HPDE6-E6E7 (cell line): ENCODE measurements around the gene DELE1.

ENCODE experiments used
- DNase-seq: peaks from one replicate; pipeline ENCODE4 v3.0.0; 2011; ENCODE audit warnings: missing footprints; ENCODE audit errors: extremely low spot score

DELE1 gene

DNA sequence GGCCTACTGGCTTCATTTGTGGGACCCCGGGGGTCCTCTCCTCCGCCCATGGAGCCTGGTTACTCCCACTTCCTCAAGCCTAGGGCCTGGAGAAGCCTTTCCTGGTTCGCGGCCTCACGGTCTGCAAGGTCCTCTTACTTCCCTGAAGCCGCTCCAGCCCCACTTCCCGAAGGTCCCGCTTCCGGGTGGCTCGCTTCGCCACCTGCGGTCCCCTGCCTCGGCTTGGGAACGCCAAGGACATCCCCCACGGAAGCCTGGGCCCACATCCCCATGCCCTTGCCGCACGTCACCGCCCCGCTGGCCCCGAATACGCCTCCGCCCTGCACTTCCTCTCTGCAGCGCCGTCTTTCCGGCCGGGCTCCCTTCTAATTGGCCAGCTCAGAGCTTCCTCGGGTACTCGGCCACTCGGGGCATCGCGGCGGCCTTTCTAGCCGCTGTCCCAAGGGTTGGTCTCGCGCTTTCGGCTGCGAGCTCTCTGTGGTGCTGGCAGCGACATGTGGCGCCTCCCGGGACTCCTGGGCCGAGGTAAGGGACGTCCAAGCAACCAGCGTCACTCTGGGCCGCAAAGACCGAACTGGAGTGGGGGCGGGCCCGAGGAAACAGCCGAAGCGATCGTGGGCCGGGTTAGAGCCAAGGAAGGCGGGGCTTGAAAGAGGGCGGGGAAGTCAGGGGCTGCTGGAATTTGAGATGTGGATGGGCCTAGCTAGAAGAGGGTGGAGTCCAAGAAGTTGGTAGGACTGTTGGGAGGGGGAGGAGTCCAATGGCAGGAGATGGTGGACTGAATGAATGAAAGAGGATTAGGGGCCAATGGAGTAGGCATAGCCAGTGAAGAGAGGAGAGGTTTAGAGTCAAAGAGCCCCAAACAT lies at the start of gene DELE1:
DELE1 (plus strand) TSS at position 424 of the 866 bp plus-strand sequence; CDS start at position 495, 71 bp downstream.
- peak; percentile 97 for DNase-seq

DNA sequence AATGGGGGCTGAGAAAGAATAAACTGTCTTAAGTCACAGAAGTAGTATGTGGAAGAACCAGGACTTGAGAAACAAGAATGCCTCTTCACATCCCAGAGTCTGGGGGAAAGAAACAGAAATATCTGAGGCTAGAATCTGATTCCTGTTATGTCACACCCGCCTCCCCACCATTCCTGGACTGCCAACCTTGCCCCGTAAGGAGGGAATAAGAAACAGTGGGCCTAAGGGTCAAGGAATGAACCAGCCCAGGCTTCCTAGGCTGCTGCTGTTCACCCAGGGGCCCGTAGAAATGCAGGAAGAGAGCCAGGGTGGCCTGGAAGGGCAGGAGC lies 49.8 kb upstream of the DELE1 start:
- no peak for DNase-seq

- DNase-seq: no peak
Measured at GRCh38 chr5:141874262-141874964, 49.3 kb upstream of the DELE1 start.

DNA sequence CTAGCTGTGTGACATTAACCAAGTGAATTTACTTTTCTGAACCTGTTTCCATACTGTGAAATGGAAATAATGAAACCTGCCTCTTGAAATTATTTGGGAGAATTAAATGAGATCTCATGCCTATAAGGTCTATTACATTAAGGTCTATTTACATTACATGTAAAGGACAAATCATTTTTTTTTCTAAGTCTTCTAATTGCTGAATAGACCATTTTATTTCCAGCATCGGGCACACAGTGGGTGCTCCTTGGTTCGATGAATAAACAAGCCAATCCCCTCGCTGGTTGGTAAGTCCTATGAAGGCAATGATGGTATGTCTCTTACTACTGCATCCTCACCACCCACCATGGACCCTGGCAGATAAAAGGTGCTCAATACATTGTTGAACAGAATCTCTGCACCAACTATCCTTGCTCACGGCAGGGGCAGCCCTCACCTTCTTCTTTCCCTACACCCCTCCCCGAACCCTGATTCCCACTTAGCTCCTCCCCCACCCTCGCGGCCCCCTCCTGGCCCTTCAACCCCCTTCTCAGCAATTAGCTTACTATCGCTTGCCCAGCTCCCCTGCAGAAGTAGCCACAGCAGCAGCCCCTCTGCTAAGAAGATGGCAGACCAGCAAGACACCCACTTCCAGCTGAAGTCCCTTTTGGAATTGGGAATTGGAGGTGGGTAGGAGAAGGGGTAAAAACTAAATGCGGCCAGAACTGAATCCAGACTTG lies 48.5 kb upstream of the DELE1 start:
- no peak for DNase-seq

DNA sequence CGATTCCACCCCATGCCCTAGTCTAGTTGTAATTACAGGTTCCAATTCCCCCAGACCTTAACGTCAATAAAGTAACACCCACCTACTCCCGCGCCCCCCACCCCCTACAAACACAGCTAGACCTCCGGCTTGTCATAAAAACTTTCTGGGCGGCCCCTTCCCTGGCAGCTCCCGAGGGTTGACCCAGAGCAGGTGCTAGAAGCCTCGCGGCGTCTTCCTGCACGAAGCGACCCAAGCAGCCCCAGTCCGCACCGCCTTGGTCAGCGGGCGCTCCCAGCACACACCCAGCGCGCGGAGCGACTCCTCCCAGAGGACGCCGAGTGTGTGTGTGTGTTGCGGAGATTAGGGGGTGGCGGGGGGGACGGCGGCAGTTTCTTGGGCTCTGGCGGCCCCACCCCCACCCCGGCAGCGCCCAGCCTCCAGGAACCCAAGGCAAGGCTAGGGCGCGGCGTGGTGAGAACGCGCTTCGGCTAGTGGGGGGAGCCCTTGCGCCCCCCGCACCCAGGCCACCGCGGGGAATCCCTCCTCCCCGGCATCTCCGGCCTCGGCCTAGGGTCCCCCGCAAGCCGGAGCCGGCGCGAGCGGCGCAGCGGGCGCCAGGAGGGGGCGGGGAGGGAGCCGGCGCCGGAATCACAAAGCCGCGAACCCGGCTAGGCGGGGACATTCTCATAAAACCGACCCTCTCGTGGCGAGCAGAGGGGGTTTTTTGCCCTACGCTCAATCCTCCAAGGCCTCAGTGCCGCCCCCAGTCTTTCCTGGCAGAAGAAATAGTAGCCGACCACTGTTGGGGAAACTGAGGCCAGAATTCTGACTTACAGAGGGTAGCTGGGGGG lies 47.7 kb upstream of the DELE1 start:
- no peak for DNase-seq

DNA sequence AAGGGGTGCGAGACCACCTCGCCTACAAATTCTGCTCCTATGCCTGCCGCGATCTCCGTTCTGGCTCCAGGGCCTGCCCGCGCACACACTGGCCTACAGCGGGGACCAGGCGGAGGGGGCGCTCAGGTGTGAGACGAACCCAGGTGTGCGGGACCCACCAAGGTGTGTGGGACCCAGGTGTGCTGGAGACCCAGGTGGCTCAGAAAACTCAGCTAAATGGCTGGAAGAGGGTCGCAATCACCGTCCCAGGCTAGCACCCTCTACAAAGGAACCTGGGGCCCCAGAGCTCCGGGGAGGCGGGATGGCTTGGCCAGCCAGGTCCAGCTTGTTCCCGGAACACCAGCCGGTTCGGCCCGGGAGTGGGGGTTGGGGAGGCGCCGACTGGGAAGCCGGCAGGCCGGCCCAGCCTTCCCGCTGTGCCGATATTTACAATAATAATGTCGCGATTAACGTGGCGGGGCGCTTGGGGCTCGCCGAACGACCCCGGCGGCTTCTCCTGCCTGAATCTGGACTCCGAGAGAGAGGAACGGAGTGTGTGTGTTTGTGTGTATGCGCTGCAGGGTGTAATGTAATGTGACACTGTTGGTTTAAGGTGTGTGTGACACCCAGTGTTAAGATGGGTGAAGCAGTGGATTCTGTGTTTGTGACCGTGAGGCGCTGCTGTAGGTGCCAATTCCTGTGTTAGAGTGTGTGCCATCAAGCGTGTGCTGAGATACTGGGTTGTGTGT lies 46.9 kb upstream of the DELE1 start:
- no peak for DNase-seq

GRCh38 chr5:141877356-141878185 lies 46.1 kb upstream of the DELE1 start:
- DNase-seq: no peak

DNA sequence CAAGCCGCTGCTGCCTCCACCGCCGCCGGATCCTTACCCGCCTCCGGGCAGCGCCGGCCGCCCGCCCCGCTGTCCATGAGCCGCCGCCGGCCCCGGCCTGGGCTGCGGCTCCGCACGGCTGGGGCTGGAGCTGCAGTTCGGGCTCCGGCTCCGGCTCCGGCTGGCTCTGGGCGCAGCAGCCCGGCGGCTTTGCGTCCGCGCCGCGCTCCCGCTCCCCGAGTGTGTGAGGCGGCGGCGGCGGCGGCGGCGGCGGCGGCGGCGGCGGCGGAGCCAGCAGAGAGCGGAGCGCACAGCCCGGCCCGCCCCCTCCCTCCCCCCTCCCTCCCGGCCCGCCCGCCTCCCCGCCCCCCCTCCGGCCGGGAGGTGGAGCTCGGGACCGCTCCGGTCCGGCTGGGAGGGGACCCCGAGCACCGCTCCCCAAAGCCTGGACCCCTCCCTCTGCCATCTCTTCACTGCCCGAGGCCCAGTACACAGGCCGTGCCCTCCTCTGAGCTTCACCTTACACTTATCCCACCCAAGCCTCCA lies 45.4 kb upstream of the DELE1 start, which contains the start of gene PCDH1:
PCDH1 (minus strand) TSS at position 225 of the 525 bp plus-strand sequence; CDS start at position 77, 148 bp downstream.
- DNase-seq: no peak

DNA sequence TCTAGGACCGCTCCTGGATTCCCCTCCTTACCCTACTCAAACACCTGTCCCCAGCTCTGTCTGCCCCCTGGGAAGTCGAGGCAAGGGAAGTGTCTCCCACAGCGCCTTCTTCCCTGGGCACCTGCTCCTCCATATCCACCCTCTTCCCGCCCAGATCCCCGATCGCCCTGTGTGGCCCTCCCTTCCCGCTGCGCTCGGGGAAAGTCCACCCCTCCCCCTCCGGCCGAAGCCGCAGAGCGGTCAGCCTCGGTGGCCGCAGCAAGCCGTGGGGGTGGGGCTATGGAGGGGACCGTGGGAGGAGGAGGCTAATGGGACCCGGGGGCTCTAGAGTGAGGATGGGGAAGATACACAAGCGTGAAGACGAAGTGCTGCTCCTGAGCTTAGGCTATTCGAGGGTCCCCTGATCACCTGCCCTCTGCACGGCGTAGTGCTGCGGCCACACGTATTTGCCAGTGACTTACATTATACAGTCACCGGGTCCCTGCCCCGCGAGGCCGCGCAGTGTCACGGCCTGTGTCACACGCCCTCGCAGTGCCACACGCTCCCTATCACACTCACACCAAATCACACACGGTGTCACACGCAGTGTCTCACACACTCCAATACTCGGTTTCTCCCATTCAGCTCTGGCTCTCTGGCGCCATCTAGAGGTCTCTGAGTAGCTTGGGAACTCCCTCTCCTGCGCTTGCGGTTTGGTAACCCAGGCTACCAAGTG lies 44.8 kb upstream of the DELE1 start:
- peak; percentile 82 for DNase-seq

- DNase-seq: no peak
Measured at GRCh38 chr5:141879426-141879759, 44.3 kb upstream of the DELE1 start.

DNA sequence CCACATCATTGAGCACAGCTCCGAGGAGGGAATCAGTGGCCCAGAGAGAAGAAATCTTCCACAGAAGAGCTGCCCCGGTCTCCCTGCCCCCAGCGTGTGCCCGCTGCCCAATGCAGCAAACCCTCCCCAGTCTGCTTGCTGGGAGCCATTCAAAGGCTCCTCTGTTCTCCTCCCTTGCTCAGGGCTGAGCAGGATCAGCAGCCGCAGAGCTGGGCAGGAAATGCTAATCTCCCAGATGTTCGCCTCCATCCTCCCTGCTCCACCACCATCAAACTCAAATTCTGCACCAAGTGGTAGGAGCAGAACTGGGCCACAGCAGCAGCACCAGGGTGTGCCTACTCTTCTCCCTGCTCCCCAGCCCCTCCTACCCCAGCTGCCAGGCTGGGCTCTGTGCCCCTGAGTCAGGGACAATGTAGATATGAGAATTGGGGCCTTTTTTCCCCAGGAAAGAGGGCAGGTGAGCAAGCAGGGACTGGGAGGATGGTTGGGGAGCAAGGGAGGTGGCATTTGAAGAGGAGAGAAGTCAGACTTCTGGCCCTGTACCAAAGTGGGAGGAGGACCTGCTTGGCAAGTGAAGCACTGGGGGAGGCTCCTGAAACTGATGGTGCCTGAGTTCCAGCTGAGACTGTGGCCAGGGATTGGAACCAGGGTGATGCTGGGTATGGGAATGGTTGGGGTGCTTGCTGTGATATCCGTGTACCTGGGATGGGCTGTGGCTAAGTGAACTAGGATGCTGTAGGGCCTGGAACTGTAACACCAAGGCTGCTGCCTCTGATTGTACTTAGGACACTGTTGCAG lies 43.5 kb upstream of the DELE1 start:
- DNase-seq: no peak

DNA sequence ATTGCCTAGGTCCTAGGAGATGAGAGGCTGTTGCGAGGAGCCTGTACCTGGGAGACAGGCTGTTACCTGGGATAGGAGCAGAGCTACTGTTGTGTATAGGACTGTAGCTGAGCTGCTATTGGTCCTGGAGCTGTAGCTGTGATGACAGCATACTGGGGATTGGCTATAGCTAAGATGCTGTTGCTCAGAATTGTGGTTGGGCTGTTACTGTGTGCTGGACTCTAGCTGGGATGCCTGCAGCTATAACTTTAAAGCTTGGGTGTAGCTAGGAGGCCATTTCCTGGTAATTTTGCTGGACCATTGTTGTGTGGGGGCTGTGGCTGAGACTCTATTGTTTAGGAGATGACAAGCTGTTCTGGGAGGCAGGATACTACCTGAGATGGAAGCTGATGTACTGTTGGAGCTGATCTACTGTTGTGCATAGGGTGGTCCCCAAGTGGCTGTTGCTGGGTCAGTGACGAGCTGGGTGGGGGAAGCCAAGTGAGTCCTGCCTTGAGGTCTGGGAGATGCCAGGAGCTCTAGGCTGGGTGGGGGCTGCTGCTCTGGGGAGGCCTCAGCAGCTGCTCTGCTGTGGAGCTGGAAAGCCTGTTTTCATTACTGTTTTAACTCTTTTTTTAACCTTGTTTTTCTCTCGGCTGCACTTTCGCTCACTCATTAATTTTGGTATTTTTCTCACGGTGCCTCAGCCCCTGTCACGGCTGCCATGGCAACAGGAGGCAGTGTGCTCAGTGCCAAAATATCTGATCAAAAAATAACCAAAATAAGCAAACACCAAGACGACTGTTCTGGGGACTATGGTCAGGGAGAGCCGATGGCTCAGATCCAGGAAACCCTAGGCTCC lies 42.5 kb upstream of the DELE1 start:
- DNase-seq: no peak

GRCh38 chr5:141881886-141882285 lies 41.8 kb upstream of the DELE1 start:
- no peak for DNase-seq

- DNase-seq: no peak
Measured at GRCh38 chr5:141882594-141883183, 41.0 kb upstream of the DELE1 start.

GRCh38 chr5:141883184-141883891 lies 40.3 kb upstream of the DELE1 start:
- DNase-seq: no peak

- no peak for DNase-seq
Measured at GRCh38 chr5:141883892-141884318, 39.8 kb upstream of the DELE1 start.
